ENCODE measurements around the gene GALNT2. TPM values are rescaled to one million over a fixed set of nuclear protein-coding genes. Genes with fewer than 3 reads are reported as not detected.

GALNT2 gene
- total and polyA plus RNA-seq, 2 donors (not counting 1 experiment from before 2014, with no cell fraction given) = 19.0 to 184 TPM

- ChIA-PET POLR2A (no interaction called here), CTCF (interaction anchor here (0.9 to 2.8 kb wide), 4 partner anchors 11 to 628 kb away, joined by 3 to 9 read pairs (median 4); no protein-coding TSS in a partner anchor)
- no peaks in the 10 kb centered on the region for H3K27me3 ChIP-seq (replicated peaks in 1 of 4; ENCODE audit: control extremely low read depth in 1 of 4, control insufficient read depth in 3 of 4, insufficient read depth in 4 of 4, low read length in 3 of 4)
- Mint-ChIP-seq H3K4me1 (peaks cover 60% of the 10 kb centered on the region), H3K27me3 (no peaks in the 10 kb centered on the region), H3K9me3 (ENCODE audit: insufficient read depth) (no peaks in the 10 kb centered on the region), H3K4me3 (no peak overlapping the region), H3K27ac (peak overlapping the region; percentile 53)
- WGBS (ENCODE audit: insufficient coverage) = 97% methylated on average over 12 of the region's 14 CpGs
- H4K20me1 ChIP-seq (ENCODE audit: control insufficient read depth, insufficient read depth, low read length, poor library complexity, severe bottlenecking) = no peaks in the 10 kb centered on the region
- no peak overlapping the region for H3K4me3 ChIP-seq (ENCODE audit: control extremely low read depth in 1 of 5, extremely low read depth in 1 of 5, insufficient read depth in 1 of 5, low read depth in 2 of 5, low read length in 4 of 5)
- peaks cover 45 to 49% of the 10 kb centered on the region in 2 donors for H3K4me1 ChIP-seq (ENCODE audit: control insufficient read depth in 2 of 2, insufficient read depth in 2 of 2, low read length in 2 of 2)
- DNase-seq (no peak), ATAC-seq (ENCODE audit: low read depth) (no peak)
- H3K27ac ChIP-seq (ENCODE audit: low read length in 2 of 2) = no peak overlapping the region
- H2AFZ ChIP-seq (ENCODE audit: insufficient read depth, low read depth, low read length, poor library complexity, severe bottlenecking) = no peak overlapping the region
- H3K4me2 ChIP-seq (replicated peaks; ENCODE audit: low read depth, low read length, poor library complexity, severe bottlenecking) = no peak overlapping the region
- no peaks in the 10 kb centered on the region for H3K36me3 ChIP-seq (replicated peaks in 1 of 2; ENCODE audit: control extremely low read depth in 1 of 2, control insufficient read depth in 1 of 2, extremely low read depth in 1 of 2, insufficient read depth in 2 of 2, low read length in 1 of 2)
- no peaks in the 10 kb centered on the region for H3K79me2 ChIP-seq (ENCODE audit: control insufficient read depth, insufficient read depth, low read length)
- TF ChIP-seq CTCF (IDR thresholded peaks at IDR 0.05) (no peak), EZH2 (IDR thresholded peaks at IDR 0.05; ENCODE audit: borderline replicate concordance, insufficient read depth, low read depth, low read length, poor library complexity, severe bottlenecking) (no peak)
- peaks cover 0 to 10% (median 0%) of the 10 kb centered on the region in 3 donors for H3K9me3 ChIP-seq (ENCODE audit: control extremely low read depth in 1 of 3, control insufficient read depth in 2 of 3, insufficient read depth in 1 of 3, low read length in 2 of 3)
- intact Hi-C loops (cut with micrococcal nuclease) = no loop called here
- H3K9ac ChIP-seq (ENCODE audit: low read length) = no peak overlapping the region
Observed at GRCh38 chr1:230288641-230289349, 221.8 kb downstream of the GALNT2 start.

- Histone ChIP-seq H3K36me3 (replicated peaks in 1 of 2; ENCODE audit: control extremely low read depth in 1 of 2, control insufficient read depth in 1 of 2, extremely low read depth in 1 of 2, insufficient read depth in 2 of 2, low read length in 1 of 2) (no peaks in the 10 kb centered on the region), H3K4me2 (replicated peaks; ENCODE audit: low read depth, low read length, poor library complexity, severe bottlenecking) (no peak overlapping the region), H3K4me3 (ENCODE audit: control extremely low read depth in 1 of 5, extremely low read depth in 1 of 5, insufficient read depth in 1 of 5, low read depth in 2 of 5, low read length in 4 of 5) (no peak overlapping the region), H3K27me3 (replicated peaks in 1 of 4; ENCODE audit: control extremely low read depth in 1 of 4, control insufficient read depth in 3 of 4, insufficient read depth in 4 of 4, low read length in 3 of 4) (no peaks in the 10 kb centered on the region), H3K27ac (ENCODE audit: low read length in 2 of 2) (no peak overlapping the region), H3K79me2 (ENCODE audit: control insufficient read depth, insufficient read depth, low read length) (no peaks in the 10 kb centered on the region), H3K9ac (ENCODE audit: low read length) (no peak overlapping the region), H3K9me3 (ENCODE audit: control extremely low read depth in 1 of 3, control insufficient read depth in 2 of 3, insufficient read depth in 1 of 3, low read length in 2 of 3) (peaks cover 0 to 10% (median 0%) of the 10 kb centered on the region in 3 donors), H3K4me1 (ENCODE audit: control insufficient read depth in 2 of 2, insufficient read depth in 2 of 2, low read length in 2 of 2) (peaks cover 45 to 49% of the 10 kb centered on the region in 2 donors), H4K20me1 (ENCODE audit: control insufficient read depth, insufficient read depth, low read length, poor library complexity, severe bottlenecking) (no peaks in the 10 kb centered on the region), H2AFZ (ENCODE audit: insufficient read depth, low read depth, low read length, poor library complexity, severe bottlenecking) (no peak overlapping the region)
- intact Hi-C loops (cut with micrococcal nuclease) = no loop called here
- ChIA-PET CTCF (interaction anchor here (0.9 to 2.8 kb wide), 4 partner anchors 12 to 628 kb away, joined by 3 to 9 read pairs (median 4); no protein-coding TSS in a partner anchor), POLR2A (no interaction called here)
- no peak overlapping the region for H3K27ac Mint-ChIP-seq
- no peak for TF ChIP-seq CTCF (IDR thresholded peaks at IDR 0.05)
- no peak for TF ChIP-seq EZH2 (IDR thresholded peaks at IDR 0.05; ENCODE audit: borderline replicate concordance, insufficient read depth, low read depth, low read length, poor library complexity, severe bottlenecking)
- no peaks in the 10 kb centered on the region for H3K9me3 Mint-ChIP-seq (ENCODE audit: insufficient read depth)
- no peak overlapping the region for H3K4me3 Mint-ChIP-seq
- ATAC-seq (ENCODE audit: low read depth) = no peak
- DNase-seq = no peak
- H3K27me3 Mint-ChIP-seq = no peaks in the 10 kb centered on the region
- WGBS (ENCODE audit: insufficient coverage) = no CpG with 5 or more reads among the region's 5 CpGs
- H3K4me1 Mint-ChIP-seq = peaks cover 57% of the 10 kb centered on the region
Observed at GRCh38 chr1:230289350-230289644, 222.3 kb downstream of the GALNT2 start.
